Epidermal melanocyte (primary cell): ENCODE results near the gene SFRP4.

Experiments
- DNase-seq: peaks from one replicate; pipeline ENCODE4 v3.0.0; 2011; ENCODE audit warnings: low spot score; ENCODE audit not compliant: insufficient read length

Gene SFRP4

GRCh38 chr7:37925620-37926019, 9.0 kb upstream of the SFRP4 start:
- DNase-seq, result no peak

GRCh38 chr7:37924491-37925041, 7.9 kb upstream of the SFRP4 start:
- no peak for DNase-seq

- no peak for DNase-seq
Measured at GRCh38 chr7:37923996-37924395, 7.4 kb upstream of the SFRP4 start.

- no peak for DNase-seq
Measured at GRCh38 chr7:37921876-37922275, 5.3 kb upstream of the SFRP4 start.

GRCh38 chr7:37920849-37921805, 4.5 kb upstream of the SFRP4 start:
- DNase-seq, result no peak

- no peak for DNase-seq
Measured at GRCh38 chr7:37920305-37920848, 3.8 kb upstream of the SFRP4 start, which contains the start of gene EPDR1. EPDR1 (plus strand) TSS chr7:37920640; CDS start chr7:37920940, 300 bp downstream.

- DNase-seq, result no peak
Measured at GRCh38 chr7:37918526-37918925, 1.9 kb upstream of the SFRP4 start.

- no peak for DNase-seq
Measured at GRCh38 chr7:37916017-37916672, 472 bp downstream of the SFRP4 start.

- no peak for DNase-seq
Measured at GRCh38 chr7:37915438-37915837, 1.2 kb downstream of the SFRP4 start.

GRCh38 chr7:37912756-37913155, 3.9 kb downstream of the SFRP4 start:
- no peak for DNase-seq

- DNase-seq, result no peak
Measured at GRCh38 chr7:37908221-37908788, 8.3 kb downstream of the SFRP4 start.

GRCh38 chr7:37901890-37902524, 14.6 kb downstream of the SFRP4 start:
- DNase-seq, result no peak

- no peak for DNase-seq
Measured at GRCh38 chr7:37901236-37901827, 15.3 kb downstream of the SFRP4 start.

- no peak for DNase-seq
Measured at GRCh38 chr7:37899712-37900247, 16.8 kb downstream of the SFRP4 start.

GRCh38 chr7:37894671-37895070, 21.9 kb downstream of the SFRP4 start:
- no peak for DNase-seq

GRCh38 chr7:37893359-37893758, 23.3 kb downstream of the SFRP4 start:
- DNase-seq, result no peak

- DNase-seq, result no peak
Measured at GRCh38 chr7:37882086-37882485, 34.5 kb downstream of the SFRP4 start.
